ENCODE results near the gene IFT88. TPM values are rescaled to one million over a fixed set of nuclear protein-coding genes. Genes with fewer than 3 reads are reported as not detected.

Gene IFT88
- total RNA-seq, 1 experiment from 2014 or later, result 11.9 TPM

DNA sequence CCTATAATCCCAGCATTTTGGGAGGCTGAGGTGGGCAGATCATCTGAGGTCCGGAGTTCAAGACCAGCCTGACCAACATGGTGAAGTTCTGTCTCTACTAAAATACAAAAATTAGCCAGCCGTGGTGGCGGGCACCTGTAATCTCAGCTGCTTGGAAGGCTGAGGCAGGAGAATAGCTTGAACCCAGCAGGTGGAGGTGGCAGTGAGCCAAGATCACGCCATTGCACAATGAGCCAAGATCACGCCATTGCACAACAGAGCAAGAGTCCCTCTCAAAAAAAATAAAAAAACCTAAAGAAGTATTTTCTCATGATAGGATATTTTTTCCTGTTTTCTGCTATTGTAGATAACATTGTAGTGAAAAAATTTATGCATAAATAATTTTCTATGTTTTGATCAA is 13.3 kb downstream of the IFT88 start:
- no TSS peak for BruUV-seq (replicated peaks)
- no peaks in the 10 kb centered on the region for H3K4me1 ChIP-seq (ENCODE audit: insufficient read depth, low read length)
- intact Hi-C loops (cut with micrococcal nuclease), result no loop called here
- H3K9me3 ChIP-seq (ENCODE audit: low read length), result peaks cover 7% of the 10 kb centered on the region; the same call in 1 of the 2 replicates
- no peaks in the 10 kb centered on the region for H3K79me2 ChIP-seq (ENCODE audit: low read length)
- no peaks in the 10 kb centered on the region for H3K27me3 ChIP-seq (ENCODE audit: low read length)
- no peak overlapping the region for H3K4me2 ChIP-seq (ENCODE audit: low read length)
- no peaks in the 10 kb centered on the region for H3F3A ChIP-seq (ENCODE audit: low read length, unreplicated experiment)
- H2AFZ ChIP-seq (ENCODE audit: low read length), result no peak overlapping the region
- no peak overlapping the region for H3K4me3 ChIP-seq (ENCODE audit: low read length)
- no peak overlapping the region for H3K9ac ChIP-seq (ENCODE audit: low read length)
- H3K27ac ChIP-seq (ENCODE audit: low read length), result no peak overlapping the region
- DNase-seq (no peak), ATAC-seq (no peak)
- peaks cover 34% of the 10 kb centered on the region for H3K36me3 ChIP-seq (ENCODE audit: low read depth, low read length)
- H4K20me1 ChIP-seq (ENCODE audit: low read length), result no peaks in the 10 kb centered on the region
- CTCF ChIA-PET, result no interaction called here
- no peak for TF ChIP-seq EZH2phosphoT487 (IDR thresholded peaks at IDR 0.05; ENCODE audit: borderline replicate concordance, low read length)
- TF ChIP-seq, protein P1, sequence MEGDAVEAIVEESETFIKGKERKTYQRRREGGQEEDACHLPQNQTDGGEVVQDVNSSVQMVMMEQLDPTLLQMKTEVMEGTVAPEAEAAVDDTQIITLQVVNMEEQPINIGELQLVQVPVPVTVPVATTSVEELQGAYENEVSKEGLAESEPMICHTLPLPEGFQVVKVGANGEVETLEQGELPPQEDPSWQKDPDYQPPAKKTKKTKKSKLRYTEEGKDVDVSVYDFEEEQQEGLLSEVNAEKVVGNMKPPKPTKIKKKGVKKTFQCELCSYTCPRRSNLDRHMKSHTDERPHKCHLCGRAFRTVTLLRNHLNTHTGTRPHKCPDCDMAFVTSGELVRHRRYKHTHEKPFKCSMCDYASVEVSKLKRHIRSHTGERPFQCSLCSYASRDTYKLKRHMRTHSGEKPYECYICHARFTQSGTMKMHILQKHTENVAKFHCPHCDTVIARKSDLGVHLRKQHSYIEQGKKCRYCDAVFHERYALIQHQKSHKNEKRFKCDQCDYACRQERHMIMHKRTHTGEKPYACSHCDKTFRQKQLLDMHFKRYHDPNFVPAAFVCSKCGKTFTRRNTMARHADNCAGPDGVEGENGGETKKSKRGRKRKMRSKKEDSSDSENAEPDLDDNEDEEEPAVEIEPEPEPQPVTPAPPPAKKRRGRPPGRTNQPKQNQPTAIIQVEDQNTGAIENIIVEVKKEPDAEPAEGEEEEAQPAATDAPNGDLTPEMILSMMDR (conservative IDR thresholded peaks at IDR 0.05; ENCODE audit: low read depth, low read length), result no peak
- TF ChIP-seq EZH2 (IDR thresholded peaks at IDR 0.05; ENCODE audit: low read length, unreplicated experiment), result no peak
- POLR2A ChIA-PET (ENCODE audit: unreplicated experiment), result no interaction called here
- no peaks in the 10 kb centered on the region for H3K9me2 ChIP-seq (replicated peaks; ENCODE audit: low read length)

DNA sequence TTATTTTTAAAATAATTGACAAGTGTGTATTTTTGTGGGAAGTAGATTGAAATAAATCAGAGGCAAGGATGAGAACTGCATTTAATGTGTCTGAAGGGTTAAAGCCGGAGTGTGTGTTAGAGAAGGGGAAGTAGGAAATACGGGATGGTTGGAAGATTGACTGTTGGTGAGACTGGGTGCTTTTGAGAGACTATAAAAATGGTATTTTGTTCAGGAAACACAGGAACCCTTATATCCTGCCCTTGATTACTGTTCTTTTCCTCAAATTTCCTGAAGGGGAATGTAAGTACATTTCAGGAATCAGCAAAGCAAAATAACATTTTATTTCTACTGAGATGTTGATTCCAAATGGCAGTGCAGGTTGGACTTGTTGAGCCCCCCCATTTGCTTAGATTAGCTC is 15.1 kb downstream of the IFT88 start:
- no peak overlapping the region for H3K4me2 ChIP-seq (ENCODE audit: low read length)
- no peak for ATAC-seq
- H3K27me3 ChIP-seq (ENCODE audit: low read length), result no peaks in the 10 kb centered on the region
- BruUV-seq (replicated peaks), result no TSS peak
- no peak overlapping the region for H3K9ac ChIP-seq (ENCODE audit: low read length)
- no peak for DNase-seq
- peaks cover 30% of the 10 kb centered on the region for H3K36me3 ChIP-seq (ENCODE audit: low read depth, low read length)
- H4K20me1 ChIP-seq (ENCODE audit: low read length), result no peaks in the 10 kb centered on the region
- H3K27ac ChIP-seq (ENCODE audit: low read length), result no peak overlapping the region
- H3K4me3 ChIP-seq (ENCODE audit: low read length), result no peak overlapping the region
- ChIA-PET CTCF (no interaction called here), POLR2A (ENCODE audit: unreplicated experiment) (no interaction called here)
- TF ChIP-seq, protein P1 (conservative IDR thresholded peaks at IDR 0.05; ENCODE audit: low read depth, low read length), result no peak
- TF ChIP-seq EZH2phosphoT487 (IDR thresholded peaks at IDR 0.05; ENCODE audit: borderline replicate concordance, low read length) (no peak), EZH2 (IDR thresholded peaks at IDR 0.05; ENCODE audit: low read length, unreplicated experiment) (no peak)
- H3K79me2 ChIP-seq (ENCODE audit: low read length), result no peaks in the 10 kb centered on the region
- H3K4me1 ChIP-seq (ENCODE audit: insufficient read depth, low read length), result no peaks in the 10 kb centered on the region
- intact Hi-C loops (cut with micrococcal nuclease), result no loop called here
- H3F3A ChIP-seq (ENCODE audit: low read length, unreplicated experiment), result no peaks in the 10 kb centered on the region
- no peaks in the 10 kb centered on the region for H3K9me2 ChIP-seq (replicated peaks; ENCODE audit: low read length)
- H2AFZ ChIP-seq (ENCODE audit: low read length), result no peak overlapping the region
- peaks cover 7% of the 10 kb centered on the region; the same call in 1 of the 2 replicates for H3K9me3 ChIP-seq (ENCODE audit: low read length)

DNA sequence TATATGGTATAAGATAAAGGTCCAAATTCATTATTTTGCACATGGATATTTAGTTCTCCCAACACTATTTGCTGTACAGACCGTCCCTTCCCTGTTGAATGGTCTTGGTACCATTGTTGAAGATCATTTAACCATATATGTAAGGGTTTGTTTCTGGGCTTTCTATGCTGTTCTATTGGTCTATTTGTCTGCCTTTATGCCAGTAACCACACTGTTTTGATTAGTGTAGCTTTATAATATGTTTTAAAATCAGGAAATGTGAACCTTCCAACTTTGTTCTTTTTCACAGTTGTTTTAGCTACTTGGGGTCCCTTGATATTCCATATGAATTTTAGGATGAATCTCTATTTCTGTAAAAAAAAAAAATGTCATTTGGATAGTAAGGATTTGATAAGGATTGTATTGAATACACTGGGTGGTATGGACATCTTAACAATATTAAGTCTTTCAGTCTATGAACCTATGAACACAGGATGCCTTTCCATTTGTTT is 16.9 kb downstream of the IFT88 start:
- H3K9me2 ChIP-seq (replicated peaks; ENCODE audit: low read length), result no peaks in the 10 kb centered on the region
- no peak overlapping the region for H3K9ac ChIP-seq (ENCODE audit: low read length)
- DNase-seq, result no peak
- no peak overlapping the region for H3K4me2 ChIP-seq (ENCODE audit: low read length)
- no peak overlapping the region for H3K4me3 ChIP-seq (ENCODE audit: low read length)
- H3K4me1 ChIP-seq (ENCODE audit: insufficient read depth, low read length), result no peaks in the 10 kb centered on the region
- H3K9me3 ChIP-seq (ENCODE audit: low read length), result peaks cover 7% of the 10 kb centered on the region; the same call in 1 of the 2 replicates
- no peak for TF ChIP-seq EZH2 (IDR thresholded peaks at IDR 0.05; ENCODE audit: low read length, unreplicated experiment)
- no peak for TF ChIP-seq EZH2phosphoT487 (IDR thresholded peaks at IDR 0.05; ENCODE audit: borderline replicate concordance, low read length)
- TF ChIP-seq, protein P1 (conservative IDR thresholded peaks at IDR 0.05; ENCODE audit: low read depth, low read length), result no peak
- H3K27ac ChIP-seq (ENCODE audit: low read length), result no peak overlapping the region
- no peak for ATAC-seq
- H3F3A ChIP-seq (ENCODE audit: low read length, unreplicated experiment), result no peaks in the 10 kb centered on the region
- ChIA-PET POLR2A (ENCODE audit: unreplicated experiment) (no interaction called here), CTCF (no interaction called here)
- intact Hi-C loops (cut with micrococcal nuclease), result no loop called here
- no peaks in the 10 kb centered on the region for H3K27me3 ChIP-seq (ENCODE audit: low read length)
- peaks cover 25% of the 10 kb centered on the region for H3K36me3 ChIP-seq (ENCODE audit: low read depth, low read length)
- H2AFZ ChIP-seq (ENCODE audit: low read length), result no peak overlapping the region
- H4K20me1 ChIP-seq (ENCODE audit: low read length), result no peaks in the 10 kb centered on the region
- BruUV-seq (replicated peaks), result no TSS peak
- no peaks in the 10 kb centered on the region for H3K79me2 ChIP-seq (ENCODE audit: low read length)
